Skeletal muscle tissue (tissue), 4 donors: ENCODE results near the gene NKX1-2. TPM values are rescaled to one million over a fixed set of nuclear protein-coding genes. Genes with fewer than 3 reads are reported as not detected.
"Not testable (repeated sequence)": the region's sequence is repeated elsewhere in the genome, so short reads cannot be mapped to it uniquely, and the experiment has no call there.

ENCODE experiments used
- H3K27ac ChIP-seq: one replicate; pipeline ENCODE4 v1.7.0; 2013; ENCODE audit warnings: mild to moderate bottlenecking, low read depth, low read length, inconsistent platforms
- H3K27me3 ChIP-seq, 3 donors: one replicate each; pipeline ENCODE4 v1.7.0; 2013; ENCODE audit warnings: low read length in 3 of 3; ENCODE audit not compliant: control insufficient read depth in 3 of 3, insufficient read depth in 3 of 3
- H3K36me3 ChIP-seq, 3 donors: one replicate each; pipeline ENCODE4 v1.7.0; 2013; ENCODE audit warnings: low read length in 3 of 3; ENCODE audit not compliant: control insufficient read depth in 3 of 3, insufficient read depth in 3 of 3
- H3K4me1 ChIP-seq, 3 donors: one replicate each; pipeline ENCODE4 v1.7.0; 2013; ENCODE audit warnings: low read length in 3 of 3, mild to moderate bottlenecking in 3 of 3; ENCODE audit not compliant: control insufficient read depth in 3 of 3, insufficient read depth in 3 of 3
- H3K4me3 ChIP-seq, 3 donors: one replicate each; pipeline ENCODE4 v1.7.0; 2013; ENCODE audit warnings: low read length in 3 of 3
- H3K9ac ChIP-seq, 3 donors: one replicate each; pipeline ENCODE4 v1.7.0; 2013; ENCODE audit warnings: low read length in 3 of 3, mild to moderate bottlenecking in 3 of 3, moderate library complexity in 2 of 3, low read depth in 1 of 3
- H3K9me3 ChIP-seq, 3 donors: one replicate each; pipeline ENCODE4 v1.7.0; 2013; ENCODE audit warnings: low read length in 3 of 3; ENCODE audit not compliant: control insufficient read depth in 3 of 3
- total RNA-seq: library from RNA; depleted of rRNA; stranded (reverse); fragments of >200 nt; gene quantifications from one replicate; pipeline ENCODE4 v1.2.3, GENCODE V29; 2014
- donor health status: Osteomylitis.

NKX1-2 gene
- total RNA-seq, 1 donor from 2014 or later = not detected

DNA sequence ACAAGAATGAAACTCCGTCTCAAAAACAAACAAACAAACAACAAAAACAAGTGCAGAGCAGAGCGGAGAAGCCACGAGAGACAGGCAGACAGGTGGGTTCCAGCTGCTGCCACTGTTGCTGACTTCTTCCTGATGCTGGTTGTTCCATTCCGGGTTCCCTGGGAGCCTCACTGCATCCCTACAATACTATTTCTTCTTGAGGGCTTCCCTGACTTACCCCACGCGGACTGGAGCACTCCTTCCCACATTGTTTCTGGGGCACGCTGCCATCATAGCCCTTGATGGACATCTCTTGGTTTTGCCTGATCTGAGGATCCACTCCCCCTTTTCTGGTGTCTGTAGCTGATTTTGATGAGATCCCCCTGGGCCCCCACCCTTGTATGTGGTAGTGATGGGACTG is 5.6 kb upstream of the NKX1-2 start:
- H3K36me3 ChIP-seq = no peaks in the 10 kb centered on the region
- H3K27ac ChIP-seq = no peak overlapping the region
- no peak overlapping the region for H3K9ac ChIP-seq
- H3K27me3 ChIP-seq = peaks cover 37 to 50% (median 46%) of the 10 kb centered on the region in 3 donors
- no peaks in the 10 kb centered on the region for H3K4me1 ChIP-seq
- H3K4me3 ChIP-seq = no peak overlapping the region
- no peaks in the 10 kb centered on the region for H3K9me3 ChIP-seq

DNA sequence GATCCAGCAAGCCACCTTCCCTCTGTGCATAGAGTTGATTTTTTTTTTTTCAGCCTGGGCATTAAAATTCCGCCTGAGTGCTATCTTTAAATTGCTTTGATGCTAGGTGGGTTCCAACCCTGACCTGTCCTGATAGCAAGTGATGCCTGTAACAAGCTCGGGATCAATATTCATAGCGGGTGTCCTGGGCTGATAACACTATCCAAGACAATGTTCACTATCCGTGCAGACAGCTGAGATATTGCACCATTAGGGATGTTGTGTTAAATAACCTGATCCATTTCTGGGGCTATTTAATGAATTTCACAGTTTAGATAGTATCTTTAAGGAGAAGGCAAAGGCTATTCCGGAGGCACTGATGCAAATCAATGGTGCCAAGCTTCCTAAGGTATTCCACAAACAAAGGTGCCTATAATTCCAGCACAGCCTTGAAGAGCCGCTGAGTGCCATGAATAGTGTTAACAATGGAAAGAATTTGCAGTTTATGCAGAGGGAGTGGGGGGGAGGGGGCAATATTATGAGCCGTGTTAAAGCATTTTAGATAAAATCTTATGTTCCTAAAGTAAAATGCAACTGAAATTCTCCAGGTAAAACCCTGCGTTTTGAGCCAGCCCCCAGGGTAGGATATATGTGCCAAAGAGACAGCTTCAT is 4.2 kb upstream of the NKX1-2 start:
- Histone ChIP-seq H3K4me3 (no peak overlapping the region), H3K27ac (no peak overlapping the region), H3K4me1 (peaks cover 6 to 11% (median 11%) of the 10 kb centered on the region in 3 donors), H3K9ac (no peak overlapping the region), H3K9me3 (no peaks in the 10 kb centered on the region), H3K27me3 (peaks cover 48 to 63% (median 58%) of the 10 kb centered on the region in 3 donors), H3K36me3 (no peaks in the 10 kb centered on the region)

DNA sequence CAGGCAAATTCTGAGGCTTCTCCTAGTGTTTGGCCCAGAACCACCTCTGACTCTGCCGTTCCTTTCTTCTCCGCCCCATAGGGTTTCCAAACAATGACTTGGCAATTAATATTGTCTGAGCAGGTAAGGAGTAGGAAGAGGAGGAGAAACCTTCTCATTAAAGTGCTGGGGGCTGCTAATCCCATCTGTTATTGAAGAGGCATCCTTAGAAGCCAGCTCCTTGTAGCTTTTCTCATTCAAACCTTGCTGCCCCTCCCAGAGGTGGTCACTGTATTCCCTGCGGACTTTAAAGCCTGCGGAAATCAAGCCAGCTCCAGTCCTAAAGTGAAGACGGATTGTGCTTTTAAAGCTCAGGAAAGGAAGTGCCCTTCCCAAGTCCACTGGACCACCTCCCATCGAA is 1.4 kb upstream of the NKX1-2 start:
- no peak overlapping the region for H3K27ac ChIP-seq
- no peak overlapping the region for H3K4me3 ChIP-seq
- no peak overlapping the region for H3K9ac ChIP-seq
- H3K9me3 ChIP-seq = no peaks in the 10 kb centered on the region
- peaks cover 74 to 80% (median 79%) of the 10 kb centered on the region in 3 donors for H3K27me3 ChIP-seq
- H3K4me1 ChIP-seq = peaks cover 11 to 19% (median 17%) of the 10 kb centered on the region in 3 donors
- no peaks in the 10 kb centered on the region for H3K36me3 ChIP-seq

DNA sequence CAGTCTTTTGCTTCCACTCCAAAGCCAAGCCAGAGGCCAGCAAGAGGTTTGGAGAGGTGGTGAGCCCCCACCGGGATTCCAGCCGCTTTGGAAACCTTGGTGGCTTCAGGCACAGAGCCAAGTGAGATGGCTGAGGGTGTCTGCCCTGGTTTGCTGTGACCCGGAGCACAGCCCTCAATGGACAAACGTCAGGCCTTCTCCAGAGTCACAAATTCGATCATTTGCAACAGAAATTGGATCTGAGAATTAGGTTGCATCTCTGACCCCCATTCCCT is 885 bp upstream of the NKX1-2 start:
- Histone ChIP-seq H3K27me3 (peaks cover 74 to 79% (median 76%) of the 10 kb centered on the region in 3 donors), H3K4me1 (peaks cover 11 to 19% (median 17%) of the 10 kb centered on the region in 3 donors), H3K9ac (no peak overlapping the region), H3K4me3 (no peak overlapping the region), H3K27ac (no peak overlapping the region), H3K9me3 (no peaks in the 10 kb centered on the region), H3K36me3 (no peaks in the 10 kb centered on the region)

DNA sequence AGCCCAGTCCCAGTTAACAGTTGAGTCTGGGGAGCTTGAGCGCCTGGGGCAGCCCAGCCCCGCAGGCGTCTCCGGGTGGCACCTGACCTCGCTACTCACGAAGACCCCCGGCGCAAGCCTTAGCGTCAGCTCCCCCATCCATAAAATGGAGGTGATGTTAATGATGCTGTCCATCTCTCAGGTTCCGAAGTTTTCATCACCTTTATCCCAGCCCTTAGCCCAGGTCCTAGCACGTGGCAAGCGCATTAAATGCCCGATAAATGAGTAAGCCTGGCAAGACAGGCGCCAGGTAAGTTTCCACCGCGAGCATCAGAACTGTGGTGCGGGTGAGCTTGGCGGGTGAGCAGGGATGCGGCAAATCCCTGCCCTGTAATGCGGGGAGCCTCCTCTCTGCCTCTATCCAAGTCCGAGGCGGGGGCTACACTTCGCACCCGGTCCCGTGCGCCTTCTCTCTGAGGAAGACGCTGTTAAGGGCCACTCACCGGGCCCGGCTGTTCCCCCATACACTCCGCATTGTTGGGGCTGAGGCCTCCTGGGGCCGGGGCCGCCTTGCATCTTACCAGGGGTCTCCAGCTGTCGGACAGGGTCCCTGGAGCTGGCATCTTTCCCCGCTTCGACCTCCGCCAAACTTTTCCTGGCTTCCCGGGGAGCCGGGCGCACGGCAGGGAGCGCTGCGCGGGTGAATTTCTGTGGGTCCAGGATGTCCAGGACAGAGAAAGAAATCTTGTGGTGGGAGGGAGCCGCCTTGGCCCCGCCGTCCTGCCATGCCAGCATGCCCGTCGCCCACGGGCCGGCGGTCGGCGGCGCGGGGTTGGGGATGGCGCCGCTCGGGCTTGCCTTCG is 444 bp downstream of the NKX1-2 start:
- H3K27me3 ChIP-seq = peaks cover 69 to 75% (median 72%) of the 10 kb centered on the region in 3 donors
- peak overlapping the region in 2 of 3 donors; percentile 27 to 45 for H3K4me3 ChIP-seq

DNA sequence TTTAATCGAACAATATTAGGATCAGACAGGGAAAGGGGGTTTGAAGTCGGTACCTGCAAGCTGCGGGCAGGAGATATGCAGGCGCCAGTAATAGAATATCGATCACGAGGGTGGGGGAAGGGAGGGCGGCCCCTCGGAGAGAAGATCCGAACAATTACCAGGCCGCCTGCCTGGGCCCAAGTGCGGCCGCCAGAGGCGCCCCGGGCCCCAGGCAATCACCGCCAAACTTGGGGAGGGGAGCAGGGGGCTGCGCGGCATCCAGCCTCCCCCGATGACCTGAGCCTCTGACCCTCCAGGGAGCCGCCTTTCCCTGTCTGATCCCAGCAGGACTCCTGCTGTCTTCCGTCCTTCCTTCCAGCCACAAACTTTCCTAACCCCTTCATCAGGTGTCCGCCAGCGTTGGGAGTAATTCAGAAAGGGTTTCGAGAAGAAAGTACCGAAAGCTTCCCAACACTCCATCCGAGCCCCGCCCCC is 1.1 kb downstream of the NKX1-2 start:
- H3K27me3 ChIP-seq = peaks cover 67 to 74% (median 72%) of the 10 kb centered on the region in 3 donors
- peak overlapping the region in 2 of 3 donors; percentile 27 to 29 for H3K4me3 ChIP-seq
- peaks cover 11 to 19% (median 17%) of the 10 kb centered on the region in 3 donors for H3K4me1 ChIP-seq
- H3K27ac ChIP-seq = no peak overlapping the region
- H3K9ac ChIP-seq = no peak overlapping the region
- no peaks in the 10 kb centered on the region for H3K9me3 ChIP-seq
- H3K36me3 ChIP-seq = no peaks in the 10 kb centered on the region

More for the DNA sequence above, 444 bp downstream of the NKX1-2 start:
- H3K9me3 ChIP-seq = no peaks in the 10 kb centered on the region
- H3K4me1 ChIP-seq = peaks cover 11 to 19% (median 17%) of the 10 kb centered on the region in 3 donors
- no peak overlapping the region for H3K27ac ChIP-seq
- no peaks in the 10 kb centered on the region for H3K36me3 ChIP-seq
- H3K9ac ChIP-seq = no peak overlapping the region

DNA sequence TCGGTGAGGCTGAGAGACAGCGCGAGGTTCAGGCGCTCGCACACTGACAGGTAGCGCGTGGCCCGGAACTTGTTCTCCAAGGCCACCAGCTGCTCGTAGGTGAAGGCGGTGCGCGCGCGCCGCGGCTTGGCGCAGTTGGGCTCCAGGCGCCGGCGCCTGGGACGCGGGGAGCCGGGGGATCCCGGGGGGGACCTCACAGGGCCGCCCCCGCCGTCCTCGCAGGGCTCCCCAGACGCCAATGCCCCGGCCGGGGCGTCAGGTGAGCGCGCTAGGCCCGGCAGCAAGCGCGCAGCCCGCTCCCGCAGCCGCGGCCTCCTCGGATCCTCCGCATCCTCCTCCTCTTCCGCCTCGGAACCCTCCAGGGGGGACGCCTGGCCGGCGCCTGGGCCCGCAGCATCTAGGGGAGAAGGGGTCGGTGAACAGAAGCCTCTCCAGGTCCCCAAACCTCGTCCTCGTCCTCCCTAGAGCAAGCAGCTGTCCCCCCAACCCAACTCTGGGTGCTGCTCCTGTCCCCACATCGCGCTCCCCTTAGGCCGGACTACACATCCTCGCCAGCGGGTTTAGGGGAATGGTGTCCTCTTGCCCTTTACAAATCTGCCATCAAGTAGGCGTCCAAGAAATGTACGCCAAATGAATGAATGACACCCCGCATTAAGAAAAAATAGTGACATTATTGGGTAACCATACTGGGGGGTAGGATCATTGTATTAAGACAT is 1.9 kb downstream of the NKX1-2 start:
- Histone ChIP-seq H3K36me3 (no peaks in the 10 kb centered on the region), H3K9me3 (no peaks in the 10 kb centered on the region), H3K9ac (no peak overlapping the region), H3K27me3 (peaks cover 67 to 69% (median 67%) of the 10 kb centered on the region in 3 donors), H3K4me1 (peaks cover 11 to 19% (median 17%) of the 10 kb centered on the region in 3 donors), H3K4me3 (peak overlapping the region in 2 of 3 donors; percentile 17 to 35), H3K27ac (no peak overlapping the region)

DNA sequence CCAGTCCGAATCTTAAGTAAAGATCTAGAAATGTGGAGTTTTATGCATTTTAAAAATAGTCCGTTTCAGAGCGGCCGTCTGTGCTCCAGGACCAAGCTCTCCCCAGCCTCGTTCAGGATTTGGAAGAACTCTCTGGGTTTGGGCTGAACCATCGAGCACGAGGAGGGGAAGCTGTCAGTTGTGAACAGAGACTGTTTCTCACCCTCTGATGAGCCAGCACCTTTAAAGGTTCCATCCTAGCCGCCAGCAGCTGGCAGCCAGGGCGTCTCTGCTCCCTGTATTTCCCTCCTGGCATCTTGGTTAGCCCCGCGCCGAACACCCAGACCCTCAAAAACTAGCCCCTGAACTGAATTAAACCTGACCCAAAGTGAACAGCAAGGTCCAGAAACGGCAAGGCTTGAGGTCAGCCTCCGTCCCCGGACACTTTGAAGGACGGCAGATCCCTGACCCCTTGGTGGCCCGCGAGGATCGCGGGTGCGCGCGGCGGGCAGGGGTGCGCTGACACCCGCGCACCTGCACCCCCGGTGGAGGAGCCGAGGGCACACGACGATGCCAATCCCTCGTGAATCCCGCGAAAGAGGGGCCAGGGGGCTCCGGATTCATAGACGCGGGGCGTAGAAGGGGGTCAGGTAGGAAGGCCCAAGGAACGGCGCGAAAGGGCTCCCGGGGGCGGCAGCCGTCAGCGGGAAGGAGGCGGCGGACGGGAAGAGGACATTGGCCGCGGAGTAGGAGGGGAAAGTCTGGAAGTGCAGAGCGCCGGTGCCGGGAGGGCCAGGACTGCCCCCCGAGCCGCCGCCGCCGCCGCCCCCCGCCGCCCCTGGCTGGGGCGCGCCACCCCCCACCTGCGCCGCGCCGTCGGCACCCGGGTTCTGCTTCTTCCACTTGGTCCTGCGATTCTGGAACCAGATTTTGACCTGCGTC is 2.7 kb downstream of the NKX1-2 start:
- Histone ChIP-seq H3K9me3 (no peaks in the 10 kb centered on the region), H3K27ac (no peak overlapping the region), H3K4me1 (peaks cover 11 to 19% (median 17%) of the 10 kb centered on the region in 3 donors), H3K4me3 (peak overlapping the region in 2 of 3 donors; percentile 17 to 35), H3K27me3 (peaks cover 59 to 67% (median 62%) of the 10 kb centered on the region in 3 donors), H3K9ac (no peak overlapping the region), H3K36me3 (no peaks in the 10 kb centered on the region)

DNA sequence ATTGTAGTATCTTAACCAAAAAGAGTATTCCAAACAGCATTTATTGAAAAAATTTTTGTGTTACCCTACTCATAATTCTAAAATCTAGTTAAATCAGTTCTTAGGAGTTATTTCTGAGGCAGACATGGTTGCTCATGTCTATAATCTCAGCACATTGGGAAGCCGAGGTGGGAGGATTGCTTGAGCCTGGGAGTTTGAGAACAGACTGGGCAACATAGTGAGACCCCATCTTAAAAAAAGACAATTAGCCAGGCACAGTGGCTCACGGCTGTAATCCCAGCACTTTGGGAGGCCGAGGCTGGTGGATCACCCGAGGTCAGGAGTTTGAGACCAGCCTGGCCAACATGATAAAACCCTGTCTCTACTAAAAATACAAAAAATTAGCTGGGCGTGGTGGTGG is 8.1 kb downstream of the NKX1-2 start:
- not testable (repeated sequence) for H3K4me3 ChIP-seq, H3K9me3 ChIP-seq, H3K36me3 ChIP-seq, H3K4me1 ChIP-seq, H3K9ac ChIP-seq, H3K27ac ChIP-seq
- peaks cover 12 to 20% (median 14%) of the 10 kb centered on the region in 3 donors for H3K27me3 ChIP-seq
